Liver (tissue), 9 donors: ENCODE data around the gene FRMPD4. TPM values are rescaled to one million over a fixed set of nuclear protein-coding genes. Genes with fewer than 3 reads are reported as not detected.

Experiments used
- DNase-seq: peaks from one replicate; pipeline ENCODE4 v3.0.0-alpha.2; 2017; ENCODE audit warnings: low spot score
- H3K27ac ChIP-seq, 2 donors: one replicate each; pipeline ENCODE4 v1.7.0; 2013; ENCODE audit warnings: inconsistent platforms in 2 of 2, low read length in 2 of 2, control low read depth in 1 of 2, low read depth in 1 of 2, mild to moderate bottlenecking in 1 of 2
- H3K27me3 ChIP-seq, 4 donors: one replicate each; pipeline versions ENCODE4 v1.6.1 to v1.7.0; 2013; ENCODE audit warnings: low read length in 3 of 4, inconsistent platforms in 1 of 4, mild to moderate bottlenecking in 1 of 4, moderate library complexity in 1 of 4; ENCODE audit not compliant: control insufficient read depth in 4 of 4, insufficient read depth in 4 of 4
- H3K36me3 ChIP-seq, 4 donors: one replicate each; pipeline versions ENCODE4 v1.6.1 to v1.7.0; 2013; ENCODE audit warnings: low read length in 3 of 4, mild to moderate bottlenecking in 3 of 4, low read depth in 1 of 4, moderate library complexity in 1 of 4; ENCODE audit not compliant: control insufficient read depth in 4 of 4, insufficient read depth in 3 of 4
- H3K4me1 ChIP-seq, 4 donors: one replicate each; pipeline versions ENCODE4 v1.6.1 to v1.7.0; 2013; ENCODE audit warnings: low read length in 3 of 4, mild to moderate bottlenecking in 3 of 4, moderate library complexity in 1 of 4; ENCODE audit not compliant: control insufficient read depth in 4 of 4, insufficient read depth in 4 of 4
- H3K4me3 ChIP-seq, 3 donors: one replicate each; pipeline versions ENCODE4 v1.6.1 to v1.7.0; 2013; ENCODE audit warnings: low read length in 3 of 3, control low read depth in 1 of 3, low read depth in 1 of 3, mild to moderate bottlenecking in 1 of 3
- H3K9ac ChIP-seq, 2 donors: one replicate each; pipeline ENCODE4 v1.7.0; 2013; ENCODE audit warnings: low read length in 2 of 2, mild to moderate bottlenecking in 2 of 2, moderate library complexity in 2 of 2, control low read depth in 1 of 2, low read depth in 1 of 2
- H3K9me3 ChIP-seq, 4 donors: one replicate each; pipeline versions ENCODE4 v1.6.1 to v1.7.0; 2013; ENCODE audit warnings: low read length in 3 of 4; ENCODE audit not compliant: control insufficient read depth in 4 of 4
- EGR1 ChIP-seq, 2 donors: IDR thresholded peaks; 2 replicates each; pipeline ENCODE4 v1.6.1; 2016 to 2018; ENCODE audit warnings: antibody characterized with exemption in 2 of 2, low read depth in 2 of 2
- FOXA1 ChIP-seq: IDR thresholded peaks from 2 replicates; pipeline ENCODE4 v1.6.1; 2016; ENCODE audit warnings: antibody characterized with exemption
- FOXA2 ChIP-seq: IDR thresholded peaks from 2 replicates; pipeline ENCODE4 v1.6.1; 2016; ENCODE audit warnings: antibody characterized with exemption
- GABPA ChIP-seq, 2 donors: IDR thresholded peaks in 1 of 2; conservative IDR thresholded peaks in 1 of 2; 2 replicates each; pipeline ENCODE4 v1.6.1; 2016; ENCODE audit warnings: antibody characterized with exemption in 2 of 2, mild to moderate bottlenecking in 1 of 2, moderate library complexity in 1 of 2
- HNF4A ChIP-seq, 2 donors: conservative IDR thresholded peaks; 2 replicates each; pipeline ENCODE4 v1.6.1; 2016; ENCODE audit warnings: antibody characterized with exemption in 2 of 2, mild to moderate bottlenecking in 2 of 2
- HNF4G ChIP-seq: IDR thresholded peaks from 2 replicates; pipeline ENCODE4 v1.6.1; 2016; ENCODE audit warnings: antibody characterized with exemption
- JUND ChIP-seq, 2 donors: IDR thresholded peaks; 2 replicates each; pipeline ENCODE4 v1.6.1; 2016; ENCODE audit warnings: antibody characterized with exemption in 2 of 2
- NR2F2 ChIP-seq: IDR thresholded peaks from 2 replicates; pipeline ENCODE4 v1.6.1; 2016; ENCODE audit warnings: antibody characterized with exemption
- RAD21 ChIP-seq, 2 donors: IDR thresholded peaks; 2 replicates each; pipeline ENCODE4 v1.6.1; 2016; ENCODE audit warnings: antibody characterized with exemption in 2 of 2, mild to moderate bottlenecking in 2 of 2
- RXRA ChIP-seq, 2 donors: IDR thresholded peaks; 2 replicates each; pipeline ENCODE4 v1.6.1; 2017 to 2018; ENCODE audit warnings: antibody characterized with exemption in 2 of 2, mild to moderate bottlenecking in 1 of 2
- SP1 ChIP-seq: IDR thresholded peaks from 2 replicates; pipeline ENCODE4 v1.6.1; 2018; ENCODE audit warnings: antibody characterized with exemption, mild to moderate bottlenecking
- YY1 ChIP-seq: IDR thresholded peaks from 2 replicates; pipeline ENCODE4 v1.6.1; 2016; ENCODE audit warnings: antibody characterized with exemption, mild to moderate bottlenecking
- WGBS: extraction: QIAGEN DNeasy Blood & Tissue Kit; methylation state at CpG from one replicate; pipeline ENCODE4 v1.1.7; 2013; 5-methylcytosine and 5-hydroxymethylcytosine counted together
- polyA plus RNA-seq, 2 donors: library from polyadenylated mRNA; stranded (reverse) in 1 of 2; unstranded in 1 of 2; fragments of 200-250 nt in 1 of 2; fragments of >200 nt in 1 of 2; fragmentation: Nextera tagmentation in 1 of 2; extraction: Ambion mirVana in 1 of 2; gene quantifications; one replicate each; pipeline versions ENCODE4 v1.2.1 to v1.2.3, GENCODE V29; 2013 to 2015
- total RNA-seq, 2 donors: library from RNA; depleted of rRNA; stranded (reverse); fragments of >200 nt; gene quantifications; one replicate each; pipeline ENCODE4 v1.2.3, GENCODE V29; 2014
- TF ChIP-seq, protein P1 (sequence below): fragments of 150-350 bp; IDR thresholded peaks from 2 replicates; pipeline ENCODE4 v1.5.1; 2017; ENCODE audit warnings: improper control_type of control experiment, low read depth, low read length; ENCODE audit not compliant: missing input control
- TF ChIP-seq, protein P2 (sequence below): IDR thresholded peaks from 2 replicates; pipeline ENCODE4 v1.6.1; 2016; ENCODE audit warnings: antibody characterized with exemption
- TF ChIP-seq, protein P3 (sequence below): IDR thresholded peaks from 2 replicates; pipeline ENCODE4 v1.6.1; 2016; ENCODE audit warnings: antibody characterized with exemption
- donor health status: healthy.
- donor health status: healthy.
- donor health status: healthy.
- donor health status: healthy.
- donor health status: healthy.

Gene FRMPD4
- total and polyA plus RNA-seq, 4 donors: 0.01 to 0.08 (median 0.03) TPM; not detected in 1

DNA sequence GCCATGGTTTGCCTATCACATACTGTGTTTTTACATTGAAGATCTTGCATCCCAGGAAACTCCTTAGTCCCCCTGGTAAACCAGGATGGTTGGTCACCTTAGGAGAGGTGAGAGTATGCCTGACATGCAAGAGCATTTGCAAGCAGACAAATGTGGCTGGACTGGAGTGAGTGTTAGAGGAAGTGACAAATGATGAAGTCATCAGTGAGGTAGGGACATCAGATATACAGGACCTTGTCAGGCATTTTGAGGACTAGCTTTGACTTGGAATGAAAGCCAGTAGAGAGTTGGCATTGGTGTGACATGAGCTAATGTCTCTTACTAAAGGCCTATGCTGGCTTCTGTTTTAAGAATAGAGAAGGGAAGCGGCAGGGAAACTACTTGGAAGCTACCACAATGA is 124.9 kb downstream of the FRMPD4 start:
- TF ChIP-seq HNF4G: no peak
- TF ChIP-seq, protein P1, sequence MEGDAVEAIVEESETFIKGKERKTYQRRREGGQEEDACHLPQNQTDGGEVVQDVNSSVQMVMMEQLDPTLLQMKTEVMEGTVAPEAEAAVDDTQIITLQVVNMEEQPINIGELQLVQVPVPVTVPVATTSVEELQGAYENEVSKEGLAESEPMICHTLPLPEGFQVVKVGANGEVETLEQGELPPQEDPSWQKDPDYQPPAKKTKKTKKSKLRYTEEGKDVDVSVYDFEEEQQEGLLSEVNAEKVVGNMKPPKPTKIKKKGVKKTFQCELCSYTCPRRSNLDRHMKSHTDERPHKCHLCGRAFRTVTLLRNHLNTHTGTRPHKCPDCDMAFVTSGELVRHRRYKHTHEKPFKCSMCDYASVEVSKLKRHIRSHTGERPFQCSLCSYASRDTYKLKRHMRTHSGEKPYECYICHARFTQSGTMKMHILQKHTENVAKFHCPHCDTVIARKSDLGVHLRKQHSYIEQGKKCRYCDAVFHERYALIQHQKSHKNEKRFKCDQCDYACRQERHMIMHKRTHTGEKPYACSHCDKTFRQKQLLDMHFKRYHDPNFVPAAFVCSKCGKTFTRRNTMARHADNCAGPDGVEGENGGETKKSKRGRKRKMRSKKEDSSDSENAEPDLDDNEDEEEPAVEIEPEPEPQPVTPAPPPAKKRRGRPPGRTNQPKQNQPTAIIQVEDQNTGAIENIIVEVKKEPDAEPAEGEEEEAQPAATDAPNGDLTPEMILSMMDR: no peak
- TF ChIP-seq GABPA (IDR thresholded peaks at IDR 0.05 in 1 of 2, conservative IDR thresholded peaks at IDR 0.05 in 1 of 2): no peak
- no peak for TF ChIP-seq RAD21 (IDR thresholded peaks at IDR 0.05)
- no peak for TF ChIP-seq HNF4A (conservative IDR thresholded peaks at IDR 0.05)
- TF ChIP-seq SP1: no peak
- no peak for TF ChIP-seq EGR1 (IDR thresholded peaks at IDR 0.05; ENCODE audit: low read depth in 2 of 2)
- TF ChIP-seq, protein P2, sequence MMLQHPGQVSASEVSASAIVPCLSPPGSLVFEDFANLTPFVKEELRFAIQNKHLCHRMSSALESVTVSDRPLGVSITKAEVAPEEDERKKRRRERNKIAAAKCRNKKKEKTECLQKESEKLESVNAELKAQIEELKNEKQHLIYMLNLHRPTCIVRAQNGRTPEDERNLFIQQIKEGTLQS: no peak
- TF ChIP-seq RXRA (IDR thresholded peaks at IDR 0.05): no peak
- TF ChIP-seq FOXA1: no peak
- TF ChIP-seq, protein P3, sequence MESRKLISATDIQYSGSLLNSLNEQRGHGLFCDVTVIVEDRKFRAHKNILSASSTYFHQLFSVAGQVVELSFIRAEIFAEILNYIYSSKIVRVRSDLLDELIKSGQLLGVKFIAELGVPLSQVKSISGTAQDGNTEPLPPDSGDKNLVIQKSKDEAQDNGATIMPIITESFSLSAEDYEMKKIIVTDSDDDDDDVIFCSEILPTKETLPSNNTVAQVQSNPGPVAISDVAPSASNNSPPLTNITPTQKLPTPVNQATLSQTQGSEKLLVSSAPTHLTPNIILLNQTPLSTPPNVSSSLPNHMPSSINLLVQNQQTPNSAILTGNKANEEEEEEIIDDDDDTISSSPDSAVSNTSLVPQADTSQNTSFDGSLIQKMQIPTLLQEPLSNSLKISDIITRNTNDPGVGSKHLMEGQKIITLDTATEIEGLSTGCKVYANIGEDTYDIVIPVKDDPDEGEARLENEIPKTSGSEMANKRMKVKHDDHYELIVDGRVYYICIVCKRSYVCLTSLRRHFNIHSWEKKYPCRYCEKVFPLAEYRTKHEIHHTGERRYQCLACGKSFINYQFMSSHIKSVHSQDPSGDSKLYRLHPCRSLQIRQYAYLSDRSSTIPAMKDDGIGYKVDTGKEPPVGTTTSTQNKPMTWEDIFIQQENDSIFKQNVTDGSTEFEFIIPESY: no peak
- no peak for DNase-seq
- WGBS: 43% methylated on average over 1 of the region's 1 CpG
- H3K27me3 ChIP-seq: peaks cover 0 to 2% (median 0%) of the 10 kb centered on the region in 4 donors
- no peaks in the 10 kb centered on the region for H3K4me1 ChIP-seq
- H3K36me3 ChIP-seq: no peaks in the 10 kb centered on the region
- no peak overlapping the region for H3K9ac ChIP-seq
- no peak overlapping the region for H3K4me3 ChIP-seq
- peaks cover 0 to 2% (median 0%) of the 10 kb centered on the region in 4 donors for H3K9me3 ChIP-seq
- no peak overlapping the region for H3K27ac ChIP-seq

- Histone ChIP-seq H3K4me3 (no peak overlapping the region), H3K27ac (no peak overlapping the region), H3K4me1 (no peaks in the 10 kb centered on the region), H3K9me3 (no peaks in the 10 kb centered on the region), H3K9ac (no peak overlapping the region), H3K27me3 (peaks cover 0 to 3% (median 0%) of the 10 kb centered on the region in 4 donors), H3K36me3 (no peaks in the 10 kb centered on the region)
- TF ChIP-seq EGR1 (IDR thresholded peaks at IDR 0.05; ENCODE audit: low read depth in 2 of 2): no peak
- TF ChIP-seq FOXA2: no peak
- TF ChIP-seq YY1: no peak
- TF ChIP-seq, protein P2: no peak
- no peak for TF ChIP-seq JUND (IDR thresholded peaks at IDR 0.05)
- TF ChIP-seq, protein P1: no peak
- no peak for TF ChIP-seq NR2F2
- no peak for TF ChIP-seq GABPA (IDR thresholded peaks at IDR 0.05 in 1 of 2, conservative IDR thresholded peaks at IDR 0.05 in 1 of 2)
- 34% methylated on average over 2 of the region's 2 CpGs for WGBS
- DNase-seq: no peak
Measured at GRCh38 chrX:12269484-12269883, 131.2 kb downstream of the FRMPD4 start.
